GM18870 (cell line): ENCODE results near the gene ELAVL4.

Source experiments
- ATAC-seq: cut with Tn5 transposase; IDR thresholded peaks from one replicate; pipeline ENCODE4 v1.9.1; 2021; ENCODE audit warnings: moderate library complexity; ENCODE audit not compliant: unreplicated experiment

Gene ELAVL4

GRCh38 chr1:50108497-50109059 is at the start of gene ELAVL4:
Gene ELAVL4, plus strand, starts transcription at chr1:50108920. Its CDS starts 270 bp downstream, at chr1:50109190.
- no peak for ATAC-seq

GRCh38 chr1:50060279-50060678 is 48.4 kb upstream of the ELAVL4 start:
- no peak for ATAC-seq

GRCh38 chr1:50066806-50067205 is 41.9 kb upstream of the ELAVL4 start:
- ATAC-seq: no peak

DNA sequence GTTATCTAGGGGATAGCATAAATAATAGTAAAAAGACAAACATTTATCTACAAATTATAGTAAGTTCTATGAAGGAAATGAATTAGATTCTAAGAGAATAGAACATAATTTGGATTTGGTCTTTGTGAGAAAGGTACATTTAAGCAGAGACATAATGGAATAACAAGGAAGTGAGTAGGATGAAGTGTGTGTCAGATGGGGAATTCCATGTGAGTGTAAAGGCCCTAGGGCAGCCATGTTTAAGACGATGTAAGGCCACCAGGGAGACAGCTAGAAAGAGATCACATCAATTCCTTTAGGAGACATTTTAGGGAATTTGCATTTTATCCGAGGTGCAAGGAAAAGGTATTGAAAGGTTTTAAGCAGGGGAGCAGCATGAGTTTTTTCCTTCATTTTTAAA is 33.8 kb upstream of the ELAVL4 start:
- no peak for ATAC-seq

DNA sequence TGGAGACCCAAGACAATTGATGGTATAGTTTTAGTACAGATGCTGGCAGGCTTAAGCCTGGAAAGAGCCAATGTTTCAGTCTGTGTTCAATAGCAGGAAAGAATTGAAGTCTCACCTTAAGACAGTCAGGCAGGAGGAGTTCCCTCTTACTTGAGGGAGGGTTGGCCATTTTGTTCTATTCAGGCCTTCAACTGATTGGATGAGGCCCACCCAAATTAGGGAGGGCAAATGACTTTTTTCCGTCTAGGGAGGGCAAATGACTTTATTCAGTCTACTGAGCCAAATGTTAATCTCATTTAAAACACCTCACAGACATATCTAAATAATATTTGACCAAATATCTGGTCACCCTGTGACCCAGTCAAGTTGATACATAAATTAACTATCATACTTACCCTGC is 31.4 kb upstream of the ELAVL4 start:
- ATAC-seq: no peak

- no peak for ATAC-seq
These were observed 27.7 kb upstream of the ELAVL4 start for GRCh38 chr1:50080904-50081586.

- ATAC-seq: no peak
These were observed 24.3 kb upstream of the ELAVL4 start for GRCh38 chr1:50084389-50084788.

DNA sequence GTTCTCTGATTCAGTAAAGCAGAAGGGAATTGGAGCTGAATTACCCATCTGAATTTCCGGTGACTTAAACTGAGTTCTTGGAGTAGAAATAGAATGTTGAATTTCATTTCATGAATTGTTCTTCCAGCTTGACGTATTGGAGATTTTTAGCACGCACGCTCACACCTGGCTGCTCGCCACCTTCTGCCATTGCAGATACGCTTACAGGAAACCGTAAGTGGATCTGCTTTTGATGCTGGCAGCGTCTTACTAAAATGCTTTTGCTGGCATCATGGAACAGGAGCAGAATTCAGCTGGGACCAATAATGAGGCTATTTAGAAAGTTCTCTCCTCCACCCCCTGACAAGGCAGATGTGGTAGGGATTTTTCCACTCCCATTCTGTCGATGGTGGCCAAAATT is 17.7 kb upstream of the ELAVL4 start:
- ATAC-seq: no peak

- peak; percentile 38 for ATAC-seq
These were observed 13.0 kb upstream of the ELAVL4 start for GRCh38 chr1:50095716-50096115.

DNA sequence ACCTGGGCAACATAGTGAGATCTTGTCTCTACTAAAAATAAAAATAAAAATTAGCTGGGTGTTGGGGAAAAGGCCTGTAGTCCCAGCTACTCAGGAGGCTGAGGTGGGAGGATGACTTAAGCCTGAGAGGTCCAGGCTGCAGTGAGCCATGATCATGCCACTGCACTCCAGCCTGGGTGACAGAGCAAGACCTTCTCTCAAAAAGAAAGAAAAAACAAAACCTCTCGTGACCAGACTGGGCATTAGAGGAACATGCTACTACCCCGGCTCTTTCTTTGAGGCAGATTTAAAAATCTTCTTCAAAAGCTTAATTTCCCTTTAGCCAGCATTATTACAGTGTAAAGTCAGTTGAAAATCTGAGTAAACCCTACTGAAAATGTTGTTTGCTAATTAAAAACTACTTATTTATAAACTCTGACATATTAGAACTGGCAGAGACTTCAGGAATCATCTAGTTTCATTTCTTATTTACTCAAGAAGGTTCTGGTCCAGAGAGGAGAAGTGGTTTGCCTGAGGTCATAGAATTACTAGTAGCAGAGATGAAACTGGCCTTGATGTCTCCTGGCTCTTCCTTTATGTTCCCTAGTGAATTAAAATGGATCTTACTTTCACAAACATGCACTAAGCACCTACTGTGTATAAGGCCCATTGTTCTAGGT is 11.6 kb upstream of the ELAVL4 start:
- no peak for ATAC-seq

DNA sequence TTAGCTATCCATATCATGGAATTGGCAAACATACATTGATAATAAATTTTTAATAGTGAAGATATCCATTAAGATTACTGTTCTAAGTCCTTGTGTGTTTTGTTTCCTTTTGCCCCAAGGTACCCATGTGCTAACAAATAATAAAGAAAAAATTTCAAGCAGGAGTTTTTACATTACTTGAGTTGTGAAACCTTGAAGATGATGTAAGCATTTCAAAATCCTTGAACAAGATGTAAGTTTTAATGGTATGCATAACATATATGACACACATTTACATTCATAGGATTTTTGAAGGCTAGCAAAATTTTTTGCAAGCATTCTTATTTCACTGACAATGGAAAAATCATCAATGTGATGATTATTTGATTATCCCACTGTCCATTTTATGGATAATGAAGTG is 10.9 kb upstream of the ELAVL4 start:
- ATAC-seq: no peak

DNA sequence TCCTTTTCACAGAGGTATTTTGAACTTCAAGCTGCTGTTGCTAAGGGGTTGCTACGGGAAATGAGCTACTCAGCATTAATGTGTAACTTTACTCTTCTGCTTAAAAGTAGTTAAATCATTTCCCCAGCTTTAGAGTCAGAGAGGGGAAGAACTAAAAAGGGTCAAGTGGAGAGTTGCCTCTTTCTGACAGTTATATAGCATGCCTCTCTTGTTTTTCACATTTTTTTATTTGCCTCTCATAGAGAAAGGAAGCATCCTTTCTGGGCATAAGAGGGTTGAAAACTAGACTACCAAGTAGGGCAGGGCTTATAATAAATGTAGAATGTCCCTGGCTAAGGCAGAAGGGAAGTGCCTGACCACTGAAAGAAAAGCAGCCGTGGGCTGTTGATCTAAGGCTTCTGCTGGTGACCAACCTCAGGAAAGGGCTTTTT is 10.1 kb upstream of the ELAVL4 start:
- peak; percentile 45 for ATAC-seq

DNA sequence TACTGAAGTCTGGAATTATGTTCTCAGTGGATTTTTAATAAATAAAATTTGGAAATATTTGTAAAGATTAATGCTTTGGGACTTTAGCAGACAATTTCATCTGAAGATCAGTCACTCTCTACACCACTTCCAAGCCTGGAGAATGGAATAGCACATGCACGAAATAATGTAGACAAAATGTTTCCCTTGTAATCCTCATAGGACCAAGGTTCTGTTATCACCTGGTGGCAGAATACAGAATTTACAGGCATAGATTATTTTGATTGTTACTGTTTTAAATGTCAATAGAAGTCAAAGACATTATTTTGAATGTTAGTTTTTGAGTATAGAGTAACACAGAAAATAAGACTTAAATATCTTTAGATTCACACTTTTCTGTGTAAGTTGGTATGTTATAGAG is 9.1 kb upstream of the ELAVL4 start:
- no peak for ATAC-seq

DNA sequence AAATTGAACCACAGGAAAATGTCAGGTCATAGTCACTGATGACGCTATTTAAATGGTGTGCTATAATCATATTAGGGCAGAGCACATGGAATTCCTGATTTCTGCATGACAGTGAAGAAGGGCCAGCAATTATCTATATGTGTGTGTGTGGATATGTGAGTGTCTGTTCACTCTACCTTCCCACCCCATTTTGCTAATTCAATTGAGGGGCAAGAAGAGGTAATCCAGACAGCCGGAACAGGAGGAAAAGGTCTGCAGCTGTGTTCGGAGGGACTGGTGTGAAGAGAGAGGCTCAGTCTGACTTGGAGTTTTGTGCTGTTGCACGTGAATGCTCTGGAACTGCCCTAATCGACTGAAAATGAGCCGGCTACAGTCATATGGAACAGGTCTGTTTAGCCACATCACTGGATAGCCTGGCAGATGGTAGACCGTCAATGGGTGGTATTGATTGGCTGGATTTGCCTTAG is 5.1 kb upstream of the ELAVL4 start:
- ATAC-seq: no peak

- ATAC-seq: no peak
These were observed 3.3 kb upstream of the ELAVL4 start for GRCh38 chr1:50105433-50105832.

DNA sequence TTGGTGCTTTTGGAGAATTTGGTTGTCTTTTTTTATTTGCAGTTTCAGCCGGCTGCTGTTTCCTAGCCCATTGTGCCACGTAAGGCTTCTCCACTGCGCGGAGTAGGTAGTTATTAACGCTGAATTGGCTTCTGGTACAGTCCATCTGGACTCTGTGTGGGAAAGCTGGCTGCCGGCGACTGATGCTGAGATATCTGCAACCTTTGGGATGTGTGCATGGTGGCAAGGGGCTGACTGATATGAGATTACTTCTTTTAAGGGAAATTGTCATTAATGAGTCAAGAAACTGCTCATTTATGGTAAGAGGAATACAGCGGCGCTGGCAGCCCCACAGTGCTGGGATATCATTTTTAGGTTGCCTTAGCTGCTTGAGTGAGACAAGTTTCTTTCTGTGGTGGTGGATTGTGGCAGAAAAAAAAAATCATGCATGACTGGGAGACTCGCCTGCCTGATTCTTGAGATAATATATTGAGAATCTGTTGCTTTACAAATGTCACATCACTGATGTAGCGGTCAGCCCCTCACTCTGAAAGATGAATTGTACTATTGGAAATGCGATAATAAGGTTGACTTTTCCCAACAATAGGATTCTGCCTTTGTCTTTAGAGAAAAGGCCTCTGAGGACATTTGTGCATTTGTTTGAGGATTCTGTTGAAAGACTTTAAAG is 2.5 kb upstream of the ELAVL4 start:
- ATAC-seq: no peak

DNA sequence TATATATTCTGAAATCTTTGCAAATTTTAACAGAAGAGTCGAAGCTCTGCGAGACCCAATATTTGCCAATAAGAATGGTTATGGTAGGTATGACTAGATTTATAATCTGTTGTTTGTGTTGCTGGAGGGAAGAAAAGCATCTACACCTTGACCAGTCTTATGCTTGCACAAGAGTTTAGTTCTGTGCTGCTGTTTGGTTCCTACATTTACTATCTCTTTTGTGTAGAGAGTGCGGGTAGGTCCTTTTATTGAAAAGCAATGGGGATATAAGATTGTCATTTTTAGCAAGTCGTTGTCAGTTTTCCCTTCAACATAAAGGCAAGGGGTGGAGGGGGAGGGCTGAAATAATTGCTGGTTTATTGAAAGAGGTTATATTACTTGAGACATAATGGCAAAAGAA is 396 bp downstream of the ELAVL4 start:
- no peak for ATAC-seq

DNA sequence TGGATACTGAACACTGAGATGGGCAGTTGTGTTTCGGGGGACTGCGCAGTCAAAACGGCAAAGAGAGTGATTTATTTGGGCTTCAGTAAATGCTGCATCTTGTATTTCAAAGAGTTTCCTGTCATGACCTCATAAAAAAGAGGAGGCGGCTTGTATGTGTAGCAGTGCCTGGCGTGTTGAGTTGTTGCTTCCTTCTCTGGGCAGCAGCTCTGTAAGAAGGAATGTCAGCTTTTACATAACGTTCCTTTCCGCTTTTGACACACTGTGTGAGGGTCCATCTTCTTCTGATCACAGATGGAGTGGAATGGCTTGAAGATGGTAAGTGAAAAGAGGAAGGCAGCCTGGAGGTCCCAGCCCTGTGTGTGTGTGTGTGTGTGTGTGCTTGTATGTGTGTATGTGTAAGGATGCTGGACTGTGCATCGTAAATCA is 941 bp downstream of the ELAVL4 start:
- no peak for ATAC-seq

GRCh38 chr1:50110151-50110550 is 1.4 kb downstream of the ELAVL4 start:
- ATAC-seq: no peak

- no peak for ATAC-seq
These were observed 1.9 kb downstream of the ELAVL4 start for GRCh38 chr1:50110656-50111055.

- ATAC-seq: no peak
These were observed 2.8 kb downstream of the ELAVL4 start for GRCh38 chr1:50111503-50111902.

GRCh38 chr1:50112193-50112592 is 3.5 kb downstream of the ELAVL4 start:
- no peak for ATAC-seq
